HG02884 (cell line): ENCODE results near the gene BTBD6.
"Not testable (repeated sequence)": the region's sequence is repeated elsewhere in the genome, so short reads cannot be mapped to it uniquely, and the experiment has no call there.

ENCODE experiments used
- ATAC-seq: cut with Tn5 transposase; IDR thresholded peaks from one replicate; pipeline ENCODE4 v1.9.1; 2021; ENCODE audit warnings: mild to moderate bottlenecking, moderate library complexity; ENCODE audit not compliant: unreplicated experiment

The BTBD6 gene

GRCh38 chr14:105268736-105269354, 20.5 kb downstream of the BTBD6 start:
- no peak for ATAC-seq

- no peak for ATAC-seq
Measured at GRCh38 chr14:105269405-105269804, 21.1 kb downstream of the BTBD6 start.

GRCh38 chr14:105271224-105271890, 23.0 kb downstream of the BTBD6 start:
- no peak for ATAC-seq

- no peak for ATAC-seq
Measured at GRCh38 chr14:105272623-105273022, 24.3 kb downstream of the BTBD6 start.

GRCh38 chr14:105273062-105273461, 24.7 kb downstream of the BTBD6 start:
- no peak for ATAC-seq

- no peak for ATAC-seq
Measured at GRCh38 chr14:105274637-105275036, 26.3 kb downstream of the BTBD6 start.

- no peak for ATAC-seq
Measured at GRCh38 chr14:105275267-105275946, 27.1 kb downstream of the BTBD6 start.

- ATAC-seq = not testable (repeated sequence)
Measured at GRCh38 chr14:105277448-105277847, 29.1 kb downstream of the BTBD6 start.

- ATAC-seq = no peak
Measured at GRCh38 chr14:105279642-105280361, 31.5 kb downstream of the BTBD6 start.

- no peak for ATAC-seq
Measured at GRCh38 chr14:105280525-105280924, 32.2 kb downstream of the BTBD6 start.

GRCh38 chr14:105281371-105282097, 33.2 kb downstream of the BTBD6 start:
- no peak for ATAC-seq

GRCh38 chr14:105282098-105282725, 33.9 kb downstream of the BTBD6 start:
- no peak for ATAC-seq

- no peak for ATAC-seq
Measured at GRCh38 chr14:105283028-105283427, 34.7 kb downstream of the BTBD6 start.

GRCh38 chr14:105283899-105284298, 35.6 kb downstream of the BTBD6 start:
- ATAC-seq = no peak

- ATAC-seq = no peak
Measured at GRCh38 chr14:105285174-105285573, 36.8 kb downstream of the BTBD6 start.

- ATAC-seq = no peak
Measured at GRCh38 chr14:105286759-105287144, 38.4 kb downstream of the BTBD6 start.

GRCh38 chr14:105287249-105288102, 39.1 kb downstream of the BTBD6 start:
- no peak for ATAC-seq

- not testable (repeated sequence) for ATAC-seq
Measured at GRCh38 chr14:105288936-105289335, 40.6 kb downstream of the BTBD6 start.

- ATAC-seq = no peak
Measured at GRCh38 chr14:105290621-105291346, 42.5 kb downstream of the BTBD6 start.
